WTC11 (cell line): Measurements from ENCODE around the gene URB1. TPM values are rescaled to one million over a fixed set of nuclear protein-coding genes. Genes with fewer than 3 reads are reported as not detected.

Experiments
- ATAC-seq: fragments of 200-7000 bp; cut with Tn5 transposase; 2 replicates; pipeline ENCODE4 v1.10.0; 2021; ENCODE audit warnings: mild to moderate bottlenecking, moderate library complexity
- CTCF ChIA-PET: fragments of 300-600 bp; sonication (Branson Sonifier 250); formaldehyde crosslinking; loops from one replicate; lab custom pipeline; 2021; ENCODE audit warnings: antibody characterized with exemption; lab: Charles Lee
- POLR2A ChIA-PET: fragments of 350-600 bp; sonication (Branson Sonifier 250); formaldehyde crosslinking; loops from one replicate; lab custom pipeline; 2021; ENCODE audit warnings: antibody characterized with exemption; lab: Charles Lee
- DNase-seq: peaks from one replicate; pipeline ENCODE4 v3.0.0; 2021; ENCODE audit warnings: low spot score
- H3K27ac Mint-ChIP-seq: 2 replicates; pipeline ENCODE4 v1.8.0; 2021; ENCODE audit warnings: mixed read lengths
- H3K27me3 Mint-ChIP-seq: 2 replicates; pipeline ENCODE4 v1.8.0; 2021; ENCODE audit warnings: low read depth, mild to moderate bottlenecking, moderate library complexity, mixed read lengths
- H3K36me3 Mint-ChIP-seq: 2 replicates; pipeline ENCODE4 v1.8.0; 2021; ENCODE audit warnings: mixed read lengths
- H3K4me1 Mint-ChIP-seq: 2 replicates; pipeline ENCODE4 v1.8.0; 2022; ENCODE audit warnings: mixed read lengths
- H3K4me3 Mint-ChIP-seq: 2 replicates; pipeline ENCODE4 v1.8.0; 2021; ENCODE audit warnings: mild to moderate bottlenecking, moderate library complexity, mixed read lengths
- H3K9me3 Mint-ChIP-seq: 2 replicates; pipeline ENCODE4 v1.8.0; 2021; ENCODE audit warnings: mixed read lengths
- AR ChIP-seq: fragments of 250-450 bp; sonication (Bioruptor Pico); IDR thresholded peaks from 2 replicates; pipeline ENCODE4 v1.9.0; 2021; ENCODE audit warnings: mild to moderate bottlenecking
- ATF1 ChIP-seq: sonication (generic); formaldehyde crosslinking; IDR thresholded peaks from 2 replicates; pipeline ENCODE4 v1.8.1; 2023; ENCODE audit warnings: mild to moderate bottlenecking, moderate library complexity, missing genetic modification reagents
- ATF2 ChIP-seq: sonication (generic); formaldehyde crosslinking; IDR thresholded peaks from 2 replicates; pipeline ENCODE4 v1.8.1; 2022; ENCODE audit warnings: low read depth, missing genetic modification reagents, borderline replicate concordance
- CBFB ChIP-seq: sonication (generic); formaldehyde crosslinking; IDR thresholded peaks from 2 replicates; pipeline ENCODE4 v1.8.1; 2022; ENCODE audit warnings: mild to moderate bottlenecking, low read depth, missing genetic modification reagents
- CREM ChIP-seq: sonication (generic); formaldehyde crosslinking; IDR thresholded peaks from 2 replicates; pipeline ENCODE4 v1.8.1; 2022; ENCODE audit warnings: mild to moderate bottlenecking, missing genetic modification reagents, moderate library complexity
- ELF4 ChIP-seq: sonication (generic); formaldehyde crosslinking; IDR thresholded peaks from 2 replicates; pipeline ENCODE4 v1.8.1; 2022; ENCODE audit warnings: low read depth, mild to moderate bottlenecking, moderate library complexity, missing genetic modification reagents
- EMX1 ChIP-seq: fragments of 250-450 bp; sonication (Bioruptor Pico); IDR thresholded peaks from 2 replicates; pipeline ENCODE4 v1.8.0; 2021; ENCODE audit warnings: mild to moderate bottlenecking
- FOXJ3 ChIP-seq: sonication (generic); formaldehyde crosslinking; IDR thresholded peaks from 2 replicates; pipeline ENCODE4 v1.9.0; 2021; ENCODE audit warnings: missing genetic modification reagents, mild to moderate bottlenecking, borderline replicate concordance
- FOXP1 ChIP-seq: sonication (generic); formaldehyde crosslinking; IDR thresholded peaks from 2 replicates; pipeline ENCODE4 v1.8.0; 2022; ENCODE audit warnings: missing genetic modification reagents, mild to moderate bottlenecking, moderate library complexity, borderline replicate concordance
- GABPB1 ChIP-seq: sonication (generic); formaldehyde crosslinking; IDR thresholded peaks from 2 replicates; pipeline ENCODE4 v1.8.1; 2023; ENCODE audit warnings: mild to moderate bottlenecking, missing genetic modification reagents
- IRF2 ChIP-seq: sonication (generic); formaldehyde crosslinking; IDR thresholded peaks from 2 replicates; pipeline ENCODE4 v1.8.0; 2022; ENCODE audit warnings: low read depth, missing genetic modification reagents, borderline replicate concordance
- MYBL2 ChIP-seq: sonication (generic); formaldehyde crosslinking; IDR thresholded peaks from 2 replicates; pipeline ENCODE4 v1.8.1; 2023; ENCODE audit warnings: mild to moderate bottlenecking, moderate library complexity, missing genetic modification reagents
- NR1H2 ChIP-seq: sonication (generic); formaldehyde crosslinking; IDR thresholded peaks from 2 replicates; pipeline ENCODE4 v1.9.0; 2021; ENCODE audit warnings: mild to moderate bottlenecking, moderate library complexity, missing genetic modification reagents
- PRRX2 ChIP-seq: fragments of 250-450 bp; sonication (Bioruptor Pico); IDR thresholded peaks from 2 replicates; pipeline ENCODE4 v1.8.0; 2021; ENCODE audit warnings: mild to moderate bottlenecking
- RORB ChIP-seq: fragments of 250-450 bp; sonication (Bioruptor Pico); IDR thresholded peaks from 2 replicates; pipeline ENCODE4 v1.9.0; 2021; ENCODE audit warnings: mild to moderate bottlenecking
- SMAD3 ChIP-seq: sonication (generic); formaldehyde crosslinking; IDR thresholded peaks from 2 replicates; pipeline ENCODE4 v1.8.0; 2022; ENCODE audit warnings: missing genetic modification reagents, mild to moderate bottlenecking, borderline replicate concordance
- SMAD4 ChIP-seq: sonication (generic); formaldehyde crosslinking; IDR thresholded peaks from 2 replicates; pipeline ENCODE4 v1.8.0; 2022; ENCODE audit warnings: mild to moderate bottlenecking, missing genetic modification reagents
- TP53 ChIP-seq: sonication (generic); formaldehyde crosslinking; IDR thresholded peaks from 2 replicates; pipeline ENCODE4 v1.8.1; 2023; ENCODE audit warnings: mild to moderate bottlenecking, missing genetic modification reagents
- ZNF219 ChIP-seq: sonication (generic); formaldehyde crosslinking; IDR thresholded peaks from 2 replicates; pipeline ENCODE4 v1.8.0; 2023; ENCODE audit warnings: missing genetic modification reagents, mild to moderate bottlenecking, borderline replicate concordance
- ZNF396 ChIP-seq: fragments of 250-450 bp; sonication (Bioruptor Pico); IDR thresholded peaks from 2 replicates; pipeline ENCODE4 v1.8.0; 2021; ENCODE audit warnings: mild to moderate bottlenecking, moderate library complexity, borderline replicate concordance
- ZNF423 ChIP-seq: fragments of 250-450 bp; sonication (Bioruptor Pico); IDR thresholded peaks from 2 replicates; pipeline ENCODE4 v2.1.2; 2022; ENCODE audit warnings: mild to moderate bottlenecking, moderate library complexity
- total RNA-seq: library from RNA; stranded (reverse); gene quantifications from 3 replicates; pipeline ENCODE4 v1.2.3, GENCODE V29; 2021
- TF ChIP-seq, protein P1 (sequence below): sonication (generic); formaldehyde crosslinking; IDR thresholded peaks from 2 replicates; pipeline ENCODE4 v1.8.0; 2022; ENCODE audit warnings: mild to moderate bottlenecking, missing genetic modification reagents
- TF ChIP-seq, protein P2 (sequence below): sonication (generic); formaldehyde crosslinking; IDR thresholded peaks from 2 replicates; pipeline ENCODE4 v1.8.0; 2022; ENCODE audit warnings: mild to moderate bottlenecking, missing genetic modification reagents
- TF ChIP-seq, protein P3 (sequence below): sonication (generic); formaldehyde crosslinking; IDR thresholded peaks from 2 replicates; pipeline ENCODE4 v1.8.0; 2022; ENCODE audit warnings: missing genetic modification reagents

Gene URB1
- total RNA-seq, 1 experiment from 2014 or later: 38.7 TPM

GRCh38 chr21:32350981-32351380 lies 41.8 kb downstream of the URB1 start:
- H3K4me3 Mint-ChIP-seq: no peak overlapping the region
- ATAC-seq: no peak
- ChIA-PET CTCF (interaction anchor here (0.8 kb wide), 1 partner anchor 250 kb away, joined by 3 read pairs; no protein-coding TSS in a partner anchor), POLR2A (no interaction called here)
- no peak for TF ChIP-seq MYBL2
- TF ChIP-seq, protein P1, sequence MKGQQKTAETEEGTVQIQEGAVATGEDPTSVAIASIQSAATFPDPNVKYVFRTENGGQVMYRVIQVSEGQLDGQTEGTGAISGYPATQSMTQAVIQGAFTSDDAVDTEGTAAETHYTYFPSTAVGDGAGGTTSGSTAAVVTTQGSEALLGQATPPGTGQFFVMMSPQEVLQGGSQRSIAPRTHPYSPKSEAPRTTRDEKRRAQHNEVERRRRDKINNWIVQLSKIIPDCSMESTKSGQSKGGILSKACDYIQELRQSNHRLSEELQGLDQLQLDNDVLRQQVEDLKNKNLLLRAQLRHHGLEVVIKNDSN: no peak
- TF ChIP-seq SMAD4 (CRISPR knock-in tag): no peak
- no peak for TF ChIP-seq EMX1 (CRISPR knock-in tag)
- TF ChIP-seq RORB: no peak
- TF ChIP-seq ATF2: no peak
- TF ChIP-seq NR1H2: no peak
- no peak for TF ChIP-seq SMAD3 (CRISPR knock-in tag)
- no peak for TF ChIP-seq ZNF219 (CRISPR knock-in tag)
- TF ChIP-seq ELF4: no peak
- no peak for TF ChIP-seq ZNF396 (CRISPR knock-in tag)
- TF ChIP-seq CBFB (CRISPR knock-in tag): no peak
- no peak for TF ChIP-seq TP53 (CRISPR knock-in tag)
- no peaks in the 10 kb centered on the region for H3K9me3 Mint-ChIP-seq
- DNase-seq: no peak
- no peaks in the 10 kb centered on the region for H3K4me1 Mint-ChIP-seq
- H3K27ac Mint-ChIP-seq: no peak overlapping the region
- no peaks in the 10 kb centered on the region for H3K27me3 Mint-ChIP-seq
- peaks cover 88% of the 10 kb centered on the region for H3K36me3 Mint-ChIP-seq

GRCh38 chr21:32350211-32350980 lies 42.4 kb downstream of the URB1 start:
- H3K4me3 Mint-ChIP-seq: no peak overlapping the region
- DNase-seq (no peak), ATAC-seq (no peak)
- H3K36me3 Mint-ChIP-seq: peaks cover 87% of the 10 kb centered on the region
- no peaks in the 10 kb centered on the region for H3K9me3 Mint-ChIP-seq
- ChIA-PET POLR2A (no interaction called here), CTCF (interaction anchor here (0.8 to 0.9 kb wide), 2 partner anchors 15 to 250 kb away, joined by 3 read pairs; no protein-coding TSS in a partner anchor)
- H3K27me3 Mint-ChIP-seq: no peaks in the 10 kb centered on the region
- TF ChIP-seq IRF2 (no peak), PRRX2 (CRISPR knock-in tag) (no peak), GABPB1 (no peak), CREM (CRISPR knock-in tag) (no peak), ZNF423 (CRISPR knock-in tag) (no peak)
- TF ChIP-seq, all 79 proteins: peak for 0
- no peak overlapping the region for H3K27ac Mint-ChIP-seq
- H3K4me1 Mint-ChIP-seq: no peaks in the 10 kb centered on the region

- ChIA-PET CTCF (interaction anchor here (0.9 kb wide), 1 partner anchor 16 kb away, joined by 3 read pairs; no protein-coding TSS in a partner anchor), POLR2A (no interaction called here)
- no peak overlapping the region for H3K27ac Mint-ChIP-seq
- DNase-seq: no peak
- H3K27me3 Mint-ChIP-seq: no peaks in the 10 kb centered on the region
- no peaks in the 10 kb centered on the region for H3K4me1 Mint-ChIP-seq
- H3K9me3 Mint-ChIP-seq: no peaks in the 10 kb centered on the region
- H3K4me3 Mint-ChIP-seq: no peak overlapping the region
- no peak for ATAC-seq
- peaks cover 87% of the 10 kb centered on the region for H3K36me3 Mint-ChIP-seq
- TF ChIP-seq, protein P2, sequence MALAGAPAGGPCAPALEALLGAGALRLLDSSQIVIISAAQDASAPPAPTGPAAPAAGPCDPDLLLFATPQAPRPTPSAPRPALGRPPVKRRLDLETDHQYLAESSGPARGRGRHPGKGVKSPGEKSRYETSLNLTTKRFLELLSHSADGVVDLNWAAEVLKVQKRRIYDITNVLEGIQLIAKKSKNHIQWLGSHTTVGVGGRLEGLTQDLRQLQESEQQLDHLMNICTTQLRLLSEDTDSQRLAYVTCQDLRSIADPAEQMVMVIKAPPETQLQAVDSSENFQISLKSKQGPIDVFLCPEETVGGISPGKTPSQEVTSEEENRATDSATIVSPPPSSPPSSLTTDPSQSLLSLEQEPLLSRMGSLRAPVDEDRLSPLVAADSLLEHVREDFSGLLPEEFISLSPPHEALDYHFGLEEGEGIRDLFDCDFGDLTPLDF (CRISPR knock-in tag): no peak
- TF ChIP-seq FOXJ3 (CRISPR knock-in tag) (no peak), PRRX2 (CRISPR knock-in tag) (no peak), CBFB (CRISPR knock-in tag) (no peak), FOXP1 (CRISPR knock-in tag) (no peak), ATF1 (CRISPR knock-in tag) (no peak), AR (CRISPR knock-in tag) (no peak)
- TF ChIP-seq, protein P3, sequence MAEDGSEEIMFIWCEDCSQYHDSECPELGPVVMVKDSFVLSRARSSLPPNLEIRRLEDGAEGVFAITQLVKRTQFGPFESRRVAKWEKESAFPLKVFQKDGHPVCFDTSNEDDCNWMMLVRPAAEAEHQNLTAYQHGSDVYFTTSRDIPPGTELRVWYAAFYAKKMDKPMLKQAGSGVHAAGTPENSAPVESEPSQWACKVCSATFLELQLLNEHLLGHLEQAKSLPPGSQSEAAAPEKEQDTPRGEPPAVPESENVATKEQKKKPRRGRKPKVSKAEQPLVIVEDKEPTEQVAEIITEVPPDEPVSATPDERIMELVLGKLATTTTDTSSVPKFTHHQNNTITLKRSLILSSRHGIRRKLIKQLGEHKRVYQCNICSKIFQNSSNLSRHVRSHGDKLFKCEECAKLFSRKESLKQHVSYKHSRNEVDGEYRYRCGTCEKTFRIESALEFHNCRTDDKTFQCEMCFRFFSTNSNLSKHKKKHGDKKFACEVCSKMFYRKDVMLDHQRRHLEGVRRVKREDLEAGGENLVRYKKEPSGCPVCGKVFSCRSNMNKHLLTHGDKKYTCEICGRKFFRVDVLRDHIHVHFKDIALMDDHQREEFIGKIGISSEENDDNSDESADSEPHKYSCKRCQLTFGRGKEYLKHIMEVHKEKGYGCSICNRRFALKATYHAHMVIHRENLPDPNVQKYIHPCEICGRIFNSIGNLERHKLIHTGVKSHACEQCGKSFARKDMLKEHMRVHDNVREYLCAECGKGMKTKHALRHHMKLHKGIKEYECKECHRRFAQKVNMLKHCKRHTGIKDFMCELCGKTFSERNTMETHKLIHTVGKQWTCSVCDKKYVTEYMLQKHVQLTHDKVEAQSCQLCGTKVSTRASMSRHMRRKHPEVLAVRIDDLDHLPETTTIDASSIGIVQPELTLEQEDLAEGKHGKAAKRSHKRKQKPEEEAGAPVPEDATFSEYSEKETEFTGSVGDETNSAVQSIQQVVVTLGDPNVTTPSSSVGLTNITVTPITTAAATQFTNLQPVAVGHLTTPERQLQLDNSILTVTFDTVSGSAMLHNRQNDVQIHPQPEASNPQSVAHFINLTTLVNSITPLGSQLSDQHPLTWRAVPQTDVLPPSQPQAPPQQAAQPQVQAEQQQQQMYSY (CRISPR knock-in tag): no peak
These were observed 43.4 kb downstream of the URB1 start for GRCh38 chr21:32349333-32349944.
